HG03469 (cell line): Measurements from ENCODE around the gene ZNF783.

Experiments used
- ATAC-seq: cut with Tn5 transposase; IDR thresholded peaks from one replicate; pipeline ENCODE4 v1.9.1; 2021; ENCODE audit warnings: mild to moderate bottlenecking, moderate library complexity, moderate number of reproducible peaks; ENCODE audit not compliant: unreplicated experiment

Gene ZNF783

GRCh38 chr7:149280661-149281507 lies 18.9 kb downstream of the ZNF783 start:
- no peak for ATAC-seq

GRCh38 chr7:149281508-149282330 lies 19.7 kb downstream of the ZNF783 start:
- ATAC-seq, result no peak

GRCh38 chr7:149282331-149282655 lies 20.3 kb downstream of the ZNF783 start:
- no peak for ATAC-seq

DNA sequence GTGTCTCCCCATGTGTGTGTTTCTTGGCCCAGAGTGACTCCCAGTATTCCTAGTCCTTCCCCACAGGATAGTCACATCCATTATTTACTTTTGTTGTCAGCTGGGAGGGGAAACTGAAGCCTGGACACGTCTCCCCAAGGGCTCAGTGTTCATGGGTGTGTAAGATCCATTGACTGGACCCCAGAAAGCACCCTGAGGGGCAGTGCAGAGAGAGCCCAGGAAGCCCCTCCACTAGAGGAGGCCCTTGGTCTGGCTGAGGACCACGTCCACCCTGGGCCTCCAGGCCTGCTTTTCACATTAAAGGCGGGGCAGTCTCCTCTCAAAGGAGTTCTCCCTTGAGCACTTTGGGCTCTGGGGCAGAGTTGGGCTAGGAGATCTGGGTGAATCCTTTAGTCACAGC lies 21.3 kb downstream of the ZNF783 start:
- no peak for ATAC-seq

DNA sequence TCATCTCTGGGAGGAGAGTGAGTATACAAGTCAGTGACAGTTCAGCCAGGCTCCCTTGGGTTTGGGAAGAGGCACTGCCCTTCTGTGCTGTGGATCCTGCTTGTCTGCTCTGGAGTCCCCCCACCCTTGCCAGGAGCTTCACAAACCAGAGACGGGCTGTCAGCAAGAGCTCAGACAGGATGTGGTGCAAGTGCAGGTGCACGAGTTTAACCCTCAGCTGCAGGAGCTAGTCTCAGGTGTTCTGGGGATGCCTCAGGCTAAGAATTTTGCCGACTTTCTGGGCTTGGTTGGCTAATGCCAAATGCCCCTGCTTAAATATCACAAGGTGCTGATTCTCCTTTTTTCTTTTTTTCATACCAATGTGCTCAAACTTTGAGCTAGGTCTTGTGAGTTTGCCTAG lies 22.3 kb downstream of the ZNF783 start:
- ATAC-seq, result no peak

GRCh38 chr7:149284850-149285585 lies 23.0 kb downstream of the ZNF783 start:
- peak; percentile 94 for ATAC-seq

DNA sequence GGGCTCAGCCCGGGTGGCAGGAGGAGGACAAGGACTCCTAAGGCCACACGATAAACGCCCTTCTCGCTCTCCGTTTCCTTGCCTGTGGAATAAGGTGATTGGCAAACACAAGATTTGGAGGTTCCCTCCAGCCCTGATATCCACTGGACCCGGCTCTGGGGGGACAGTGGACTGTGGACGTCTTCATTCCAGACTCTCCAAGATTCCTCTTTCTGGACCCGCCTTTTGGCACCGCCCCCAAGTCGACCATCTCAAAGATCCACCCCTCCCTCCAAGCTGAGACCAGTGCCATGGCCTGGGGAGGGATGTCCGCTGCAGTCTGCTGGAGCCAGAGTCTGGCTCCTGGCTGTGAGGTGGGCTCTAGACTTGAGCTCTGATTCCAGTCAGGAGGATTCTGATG lies 23.6 kb downstream of the ZNF783 start:
- ATAC-seq, result no peak

GRCh38 chr7:149286811-149287400 lies 24.9 kb downstream of the ZNF783 start:
- no peak for ATAC-seq

DNA sequence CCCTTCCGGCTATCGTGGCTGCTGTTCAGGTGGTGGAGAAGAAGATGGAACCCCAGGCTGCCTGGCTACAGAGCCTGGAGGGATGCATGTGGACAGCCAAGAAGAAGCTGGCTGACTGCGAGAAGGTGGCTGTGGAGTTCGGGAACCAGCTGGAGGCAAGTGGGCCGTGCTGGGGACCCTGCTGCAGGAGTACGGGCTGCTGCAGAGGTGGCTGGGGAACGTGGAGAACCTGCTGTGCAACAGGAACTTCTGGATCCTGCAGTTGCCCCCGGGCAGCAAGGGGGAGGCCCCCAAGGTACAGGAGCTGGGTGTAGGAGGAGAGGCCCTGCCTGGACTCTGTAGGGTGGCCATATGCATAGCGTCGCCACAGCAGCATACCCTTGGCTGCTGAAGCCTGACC lies 25.6 kb downstream of the ZNF783 start:
- no peak for ATAC-seq

- ATAC-seq, result no peak
Observed at GRCh38 chr7:149289262-149289661, 27.3 kb downstream of the ZNF783 start.

GRCh38 chr7:149289856-149290255 lies 27.9 kb downstream of the ZNF783 start:
- ATAC-seq, result no peak

DNA sequence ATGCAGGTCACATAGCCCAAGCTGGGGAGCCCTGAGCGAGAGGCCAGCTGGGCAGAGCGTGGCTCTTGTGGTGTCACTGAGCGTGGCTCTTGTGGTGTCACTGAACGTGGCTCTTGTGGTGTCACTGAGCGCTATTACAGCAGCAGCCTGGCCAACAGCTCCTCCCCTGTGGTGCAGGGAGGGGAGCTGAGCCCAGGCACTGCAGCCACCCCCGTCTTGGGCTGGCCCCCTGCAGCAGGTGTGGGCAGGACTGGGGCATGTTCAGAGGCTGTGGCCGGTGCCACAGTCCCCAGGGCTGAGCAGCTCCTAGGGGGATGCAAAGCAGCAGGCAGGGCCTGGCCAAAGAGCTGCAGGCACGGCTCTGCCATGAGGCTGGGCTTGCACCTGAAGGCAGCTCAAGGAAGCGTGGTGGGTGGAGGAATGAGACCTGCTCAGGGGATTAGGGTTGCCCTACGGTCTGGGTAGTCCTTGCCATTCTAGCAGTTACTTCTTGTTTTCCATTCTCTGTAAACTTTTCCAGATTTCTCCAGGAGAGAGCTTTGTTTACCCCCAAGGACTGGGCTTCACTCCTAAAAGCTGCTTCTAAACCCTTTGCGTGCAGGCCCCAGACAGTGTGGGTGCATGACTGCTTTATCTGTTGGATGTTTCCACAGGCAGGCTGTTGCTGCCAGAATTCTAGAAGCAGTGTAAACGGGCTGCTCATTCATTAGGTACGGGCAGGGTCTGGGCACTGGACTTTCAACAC lies 29.2 kb downstream of the ZNF783 start:
- peak; percentile 36 for ATAC-seq

GRCh38 chr7:149291781-149292461 lies 29.9 kb downstream of the ZNF783 start:
- ATAC-seq, result no peak

GRCh38 chr7:149292462-149292823 lies 30.4 kb downstream of the ZNF783 start:
- no peak for ATAC-seq

DNA sequence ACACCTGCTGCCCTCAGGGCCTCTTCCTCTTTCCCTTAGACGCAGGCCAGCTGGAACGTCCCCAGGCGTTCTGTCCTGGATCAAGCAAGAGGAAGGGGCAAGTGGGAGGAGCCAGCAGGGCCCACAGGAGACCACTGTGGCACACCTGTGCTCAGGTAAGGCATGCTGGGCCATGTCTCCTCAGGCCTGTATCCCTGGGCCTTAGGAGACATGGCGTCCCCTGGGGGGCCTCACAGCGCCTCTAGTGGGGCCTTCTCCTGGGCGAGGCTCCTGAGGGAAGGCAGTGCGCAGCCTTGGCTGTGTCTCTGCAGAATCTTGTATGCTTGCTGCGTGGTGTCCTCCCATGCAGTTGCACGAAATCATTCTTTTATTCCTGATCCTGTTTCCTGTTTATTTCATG lies 31.3 kb downstream of the ZNF783 start:
- ATAC-seq, result no peak

GRCh38 chr7:149293946-149294633 lies 32.1 kb downstream of the ZNF783 start:
- ATAC-seq, result no peak

DNA sequence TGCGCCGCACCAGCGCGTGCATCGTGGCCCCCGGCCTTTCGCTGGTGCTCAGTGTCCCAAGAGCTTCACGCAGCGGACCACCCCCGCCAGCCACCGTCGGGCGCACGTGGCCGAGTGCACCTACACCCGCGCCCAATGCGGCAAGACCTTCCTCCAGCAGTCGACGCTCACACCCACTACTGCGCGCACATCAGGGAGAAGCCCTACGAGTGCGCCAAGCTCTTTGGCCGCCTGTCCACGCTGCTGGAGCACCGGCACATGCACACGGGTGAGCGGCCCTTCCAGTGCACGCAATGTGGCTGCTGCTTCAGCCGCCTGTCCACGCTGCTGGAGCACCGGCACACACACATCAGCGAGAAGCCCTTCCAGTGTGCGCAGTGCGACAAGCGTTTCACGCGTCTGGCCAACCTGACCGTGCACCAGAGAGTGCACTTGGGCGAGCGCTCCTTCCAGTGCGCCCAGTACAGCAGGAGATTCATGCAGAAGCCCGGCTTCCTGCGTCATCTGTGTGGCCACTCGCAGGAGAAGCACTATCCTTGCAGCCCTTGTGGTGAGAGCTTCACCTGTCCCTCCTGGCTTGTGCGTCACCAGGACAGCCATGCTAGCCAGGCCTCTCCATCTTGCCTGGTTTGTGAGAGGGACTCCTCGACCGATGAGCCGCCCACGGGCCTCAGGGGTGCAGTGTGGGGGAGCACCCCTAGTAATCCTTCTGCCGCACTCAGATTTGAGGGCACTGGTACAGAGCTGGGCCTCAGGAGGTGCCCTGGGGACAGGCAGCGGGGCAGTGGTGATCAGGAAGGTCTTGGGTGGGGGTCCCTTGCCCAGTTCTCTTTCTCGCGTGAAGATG lies 32.9 kb downstream of the ZNF783 start:
- no peak for ATAC-seq

DNA sequence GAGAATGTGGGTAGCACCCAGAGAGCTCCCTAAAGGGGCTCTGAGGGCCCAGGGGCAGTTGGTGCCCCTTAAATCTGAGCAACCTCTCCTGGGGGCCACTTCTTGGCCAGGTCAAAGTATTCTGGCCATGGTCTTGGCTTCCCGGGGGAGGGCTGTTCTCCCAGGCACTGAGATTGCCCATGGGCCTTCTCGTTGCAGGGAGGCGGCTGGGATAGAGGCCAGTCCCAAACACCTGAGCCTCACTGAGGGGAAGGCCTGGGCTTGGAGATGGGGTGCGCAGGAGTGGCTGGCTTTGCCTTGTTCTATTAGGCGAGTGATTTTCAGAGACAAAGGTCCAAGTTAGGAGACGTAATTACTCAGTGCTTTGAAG lies 33.5 kb downstream of the ZNF783 start:
- no peak for ATAC-seq

- ATAC-seq, result no peak
Observed at GRCh38 chr7:149296368-149296767, 34.4 kb downstream of the ZNF783 start.
